ENCODE measurements around the gene BCO2. TPM values are rescaled to one million over a fixed set of nuclear protein-coding genes. Genes with fewer than 3 reads are reported as not detected.
"Not testable (repeated sequence)": the region's sequence is repeated elsewhere in the genome, so short reads cannot be mapped to it uniquely, and the experiment has no call there.

BCO2 gene
- total RNA-seq, 1 donor from 2014 or later, result 1.6 TPM

DNA sequence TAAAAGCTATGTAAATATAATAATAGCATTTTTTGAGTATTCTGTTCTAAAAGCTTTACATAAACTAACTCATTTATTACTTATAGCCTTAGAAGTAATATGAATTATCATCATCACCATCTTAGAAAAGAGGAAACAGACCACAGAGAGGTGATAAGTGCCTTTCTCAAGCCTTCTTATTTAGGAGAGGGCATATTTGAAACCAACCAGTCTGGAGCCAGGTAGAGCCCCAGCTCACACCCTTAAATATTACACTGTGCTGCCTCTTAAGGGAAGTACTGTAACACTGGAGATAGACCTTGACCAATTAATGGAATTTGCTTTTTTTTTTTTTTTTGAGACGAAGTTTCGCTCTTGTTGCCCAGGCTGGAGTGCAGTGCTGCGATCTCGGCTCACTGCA lies 2.3 kb downstream of the BCO2 start:
- Mint-ChIP-seq H3K27ac (no peak overlapping the region), H3K36me3 (ENCODE audit: low read depth) (no peaks in the 10 kb centered on the region), H3K27me3 (ENCODE audit: insufficient read depth) (peaks cover 15% of the 10 kb centered on the region), H3K9me3 (no peaks in the 10 kb centered on the region), H3K4me3 (no peak overlapping the region), H3K4me1 (ENCODE audit: low read depth) (peaks cover 13% of the 10 kb centered on the region)
- intact Hi-C loops (cut with micrococcal nuclease), result loop anchor here (5.0 kb wide), 1 partner anchor 250 kb away; no protein-coding TSS in a partner anchor
- DNase-seq (ENCODE audit: low spot score), result no peak

DNA sequence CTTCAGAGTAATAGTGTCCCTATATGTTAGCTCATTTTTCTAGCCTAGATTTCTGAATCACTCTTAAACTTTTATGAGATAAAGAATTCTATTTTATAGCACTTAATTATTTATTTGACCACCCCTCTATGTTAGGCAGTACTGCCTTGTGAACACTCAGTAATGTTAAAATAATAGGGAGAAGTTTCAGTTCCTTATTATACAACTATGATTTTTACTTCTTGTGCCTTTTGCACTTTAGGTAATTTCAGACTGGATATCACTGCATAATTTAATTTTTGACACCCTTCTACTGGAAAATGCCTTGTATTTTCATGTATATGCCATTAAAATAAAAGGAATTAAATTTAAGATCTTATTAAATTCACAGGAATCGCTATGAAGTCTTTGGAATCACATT lies 3.1 kb downstream of the BCO2 start:
- intact Hi-C loops (cut with micrococcal nuclease), result loop anchor here (5.0 kb wide), 1 partner anchor 251 kb away; no protein-coding TSS in a partner anchor
- Mint-ChIP-seq H3K4me1 (ENCODE audit: low read depth) (peaks cover 13% of the 10 kb centered on the region), H3K9me3 (no peaks in the 10 kb centered on the region), H3K4me3 (no peak overlapping the region), H3K36me3 (ENCODE audit: low read depth) (no peaks in the 10 kb centered on the region), H3K27ac (no peak overlapping the region), H3K27me3 (ENCODE audit: insufficient read depth) (peaks cover 18% of the 10 kb centered on the region)
- no peak for DNase-seq (ENCODE audit: low spot score)

DNA sequence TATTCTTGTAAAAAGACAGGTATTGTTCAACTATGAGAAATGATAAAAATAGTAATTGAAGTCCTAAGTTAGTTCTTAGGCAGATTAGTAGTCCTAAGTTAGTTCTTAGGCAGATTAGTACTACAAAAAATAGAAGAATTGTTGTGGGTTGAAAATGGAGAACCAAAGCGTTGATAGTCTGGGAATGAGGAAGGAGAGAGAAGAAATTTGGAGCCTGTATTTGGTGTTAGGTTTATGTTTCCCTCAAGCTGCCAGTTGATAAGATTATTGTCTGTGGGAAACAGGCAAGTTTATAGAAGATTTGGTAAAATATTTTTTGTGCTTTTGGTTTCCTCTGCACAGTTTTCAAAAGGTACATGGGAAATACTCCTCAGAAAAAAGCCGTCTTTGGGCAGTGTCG lies 3.6 kb downstream of the BCO2 start:
- Mint-ChIP-seq H3K4me1 (ENCODE audit: low read depth) (peaks cover 13% of the 10 kb centered on the region), H3K36me3 (ENCODE audit: low read depth) (no peaks in the 10 kb centered on the region), H3K27me3 (ENCODE audit: insufficient read depth) (peaks cover 18% of the 10 kb centered on the region), H3K27ac (no peak overlapping the region), H3K9me3 (no peaks in the 10 kb centered on the region), H3K4me3 (no peak overlapping the region)
- intact Hi-C loops (cut with micrococcal nuclease), result loop anchor here (5.0 kb wide), 1 partner anchor 252 kb away; no protein-coding TSS in a partner anchor
- no peak for DNase-seq (ENCODE audit: low spot score)

DNA sequence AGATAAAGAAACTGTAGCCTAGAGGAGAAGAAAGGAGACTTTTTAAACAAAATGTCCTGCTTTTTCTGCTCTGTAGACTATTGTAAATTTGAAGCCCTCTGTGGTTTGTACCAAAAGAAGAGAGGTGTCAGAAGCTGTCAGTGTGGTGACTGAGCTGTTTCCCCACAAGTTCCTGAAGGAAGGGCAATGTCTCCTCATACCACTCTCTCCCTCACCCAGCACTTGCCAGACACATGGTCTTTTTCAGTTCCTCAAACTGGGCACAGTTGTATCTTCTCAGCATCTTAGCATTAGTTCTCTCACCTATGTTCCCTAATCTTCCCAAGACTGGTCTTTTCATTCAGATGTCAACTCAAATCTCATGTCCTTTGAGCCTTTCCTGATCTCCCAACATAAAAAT lies 4.3 kb downstream of the BCO2 start:
- no peaks in the 10 kb centered on the region for H3K36me3 Mint-ChIP-seq (ENCODE audit: low read depth)
- intact Hi-C loops (cut with micrococcal nuclease), result loop anchor here (5.0 kb wide), 1 partner anchor 252 kb away; no protein-coding TSS in a partner anchor
- H3K4me1 Mint-ChIP-seq (ENCODE audit: low read depth), result peaks cover 12% of the 10 kb centered on the region
- no peaks in the 10 kb centered on the region for H3K9me3 Mint-ChIP-seq
- H3K27ac Mint-ChIP-seq, result no peak overlapping the region
- DNase-seq (ENCODE audit: low spot score), result no peak
- H3K27me3 Mint-ChIP-seq (ENCODE audit: insufficient read depth), result peaks cover 16% of the 10 kb centered on the region
- H3K4me3 Mint-ChIP-seq, result no peak overlapping the region

DNA sequence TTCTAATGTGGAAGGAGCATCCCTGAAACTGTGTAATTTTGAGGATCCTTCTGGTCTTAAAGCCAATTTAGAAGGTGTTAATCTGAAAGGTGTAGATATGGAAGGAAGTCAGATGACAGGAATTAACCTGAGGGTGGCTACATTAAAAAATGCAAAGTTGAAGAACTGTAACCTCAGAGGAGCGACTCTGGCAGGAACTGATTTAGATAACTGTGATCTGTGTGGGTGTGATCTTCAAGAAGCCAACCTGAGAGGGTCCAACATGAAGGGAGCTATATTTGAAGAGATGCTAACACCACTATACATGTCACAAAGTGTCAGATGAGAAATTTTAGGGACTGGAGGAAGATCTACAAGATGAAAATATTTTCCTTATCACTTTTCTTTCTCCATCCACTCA lies 7.6 kb downstream of the BCO2 start:
- intact Hi-C loops (cut with micrococcal nuclease), result no loop called here
- no peak overlapping the region for H3K27ac Mint-ChIP-seq

DNA sequence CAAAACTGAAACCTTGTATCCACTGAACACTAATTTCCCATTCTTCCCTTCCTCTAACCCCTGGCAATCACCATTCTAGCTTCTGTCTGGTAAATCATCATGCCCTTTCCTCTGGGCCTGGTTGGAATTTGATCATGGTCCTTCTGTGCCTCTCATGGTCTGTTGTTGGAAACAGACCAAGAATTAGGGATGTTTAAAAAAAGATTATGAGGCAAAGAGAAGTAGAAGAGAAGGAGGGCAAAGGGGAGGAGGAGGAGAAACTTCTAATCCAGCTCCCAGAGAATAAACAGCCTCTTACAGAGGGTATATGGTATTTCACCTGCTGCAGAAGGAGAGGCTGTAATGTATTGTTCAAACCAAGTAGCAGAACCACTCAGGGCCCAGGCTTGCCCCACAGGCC lies 10.6 kb downstream of the BCO2 start:
- H3K4me1 Mint-ChIP-seq (ENCODE audit: low read depth), result no peaks in the 10 kb centered on the region
- DNase-seq (ENCODE audit: low spot score), result no peak
- H3K27me3 Mint-ChIP-seq (ENCODE audit: insufficient read depth), result peaks cover 6% of the 10 kb centered on the region
- H3K27ac Mint-ChIP-seq, result no peak overlapping the region
- H3K36me3 Mint-ChIP-seq (ENCODE audit: low read depth), result no peaks in the 10 kb centered on the region
- no peak overlapping the region for H3K4me3 Mint-ChIP-seq
- intact Hi-C loops (cut with micrococcal nuclease), result no loop called here
- no peaks in the 10 kb centered on the region for H3K9me3 Mint-ChIP-seq

More for the DNA sequence above, 7.6 kb downstream of the BCO2 start:
- Mint-ChIP-seq H3K4me3 (no peak overlapping the region), H3K27me3 (ENCODE audit: insufficient read depth) (peaks cover 9% of the 10 kb centered on the region), H3K4me1 (ENCODE audit: low read depth) (no peaks in the 10 kb centered on the region), H3K36me3 (ENCODE audit: low read depth) (no peaks in the 10 kb centered on the region), H3K9me3 (no peaks in the 10 kb centered on the region)
- no peak for DNase-seq (ENCODE audit: low spot score)

DNA sequence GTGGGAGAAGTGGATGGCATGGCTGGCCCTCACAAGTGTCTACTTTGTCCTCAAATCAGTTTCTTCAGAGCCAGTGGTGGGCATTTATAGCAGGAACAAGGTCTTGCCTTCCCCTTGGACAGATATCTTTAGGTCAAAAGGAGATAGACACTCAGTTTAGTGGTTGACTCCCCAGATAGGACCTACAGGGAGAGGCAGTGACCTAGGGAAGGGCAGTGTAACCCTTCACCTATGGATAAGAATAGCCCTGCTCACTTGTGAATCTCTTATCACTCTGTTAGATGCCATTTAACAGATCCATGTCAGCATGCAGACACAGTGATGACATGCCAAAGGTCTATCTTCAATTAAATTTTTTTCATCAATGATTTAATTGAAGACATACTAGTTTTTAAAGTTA lies 11.0 kb downstream of the BCO2 start:
- Mint-ChIP-seq H3K9me3 (no peaks in the 10 kb centered on the region), H3K4me1 (ENCODE audit: low read depth) (no peaks in the 10 kb centered on the region), H3K27me3 (ENCODE audit: insufficient read depth) (peaks cover 6% of the 10 kb centered on the region), H3K27ac (no peak overlapping the region), H3K4me3 (no peak overlapping the region), H3K36me3 (ENCODE audit: low read depth) (no peaks in the 10 kb centered on the region)
- intact Hi-C loops (cut with micrococcal nuclease), result no loop called here
- DNase-seq (ENCODE audit: low spot score), result no peak

DNA sequence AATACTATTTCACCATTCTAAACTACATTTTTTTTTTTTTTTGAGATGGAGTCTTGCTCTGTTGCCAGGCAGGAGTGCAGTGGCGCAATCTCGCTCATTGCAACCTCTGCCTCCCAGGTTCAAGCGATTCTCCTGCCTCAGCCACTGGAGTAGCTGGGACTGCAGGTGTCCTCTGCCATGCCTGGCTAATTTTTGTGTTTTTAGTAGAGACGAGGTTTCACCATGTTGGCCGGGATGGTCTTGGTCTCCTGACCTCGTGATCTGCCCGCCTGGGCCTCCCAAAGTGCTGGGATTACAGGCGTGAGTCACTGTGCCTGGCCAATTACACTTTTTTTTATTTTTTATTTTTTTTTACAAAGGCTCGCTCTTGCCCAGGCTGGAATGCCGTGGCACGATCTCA lies 19.8 kb downstream of the BCO2 start:
- H3K27me3 Mint-ChIP-seq (ENCODE audit: insufficient read depth), result peaks cover 15% of the 10 kb centered on the region
- H3K27ac Mint-ChIP-seq; H3K36me3 Mint-ChIP-seq (ENCODE audit: low read depth); intact Hi-C loops (cut with micrococcal nuclease); H3K4me1 Mint-ChIP-seq (ENCODE audit: low read depth); DNase-seq (ENCODE audit: low spot score); H3K9me3 Mint-ChIP-seq; H3K4me3 Mint-ChIP-seq: not testable (repeated sequence)

DNA sequence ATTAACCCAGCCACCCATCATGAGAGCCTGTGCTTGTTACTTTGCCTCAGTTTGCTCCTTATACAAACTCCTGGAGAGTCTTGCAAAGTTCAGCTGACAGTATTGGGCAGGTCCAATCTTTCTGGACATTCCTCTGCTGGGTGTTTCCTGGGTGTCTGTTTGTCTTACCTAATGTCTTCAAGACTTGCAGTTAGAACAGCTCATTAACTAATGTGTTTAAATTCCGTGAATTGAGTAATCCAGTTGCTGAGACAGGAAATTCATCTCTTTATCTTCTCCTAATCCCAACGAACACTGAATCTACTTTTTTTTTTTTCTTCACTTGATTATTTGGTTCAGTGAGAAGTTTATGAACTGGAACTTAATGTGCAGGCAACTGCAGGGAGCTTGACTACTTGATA lies 20.6 kb downstream of the BCO2 start:
- DNase-seq (ENCODE audit: low spot score), result no peak
- intact Hi-C loops (cut with micrococcal nuclease), result no loop called here
- H3K4me1 Mint-ChIP-seq (ENCODE audit: low read depth), result no peaks in the 10 kb centered on the region
- H3K9me3 Mint-ChIP-seq, result no peaks in the 10 kb centered on the region
- H3K36me3 Mint-ChIP-seq (ENCODE audit: low read depth), result no peaks in the 10 kb centered on the region
- H3K4me3 Mint-ChIP-seq, result no peak overlapping the region
- H3K27ac Mint-ChIP-seq, result no peak overlapping the region
- peaks cover 15% of the 10 kb centered on the region for H3K27me3 Mint-ChIP-seq (ENCODE audit: insufficient read depth)

DNA sequence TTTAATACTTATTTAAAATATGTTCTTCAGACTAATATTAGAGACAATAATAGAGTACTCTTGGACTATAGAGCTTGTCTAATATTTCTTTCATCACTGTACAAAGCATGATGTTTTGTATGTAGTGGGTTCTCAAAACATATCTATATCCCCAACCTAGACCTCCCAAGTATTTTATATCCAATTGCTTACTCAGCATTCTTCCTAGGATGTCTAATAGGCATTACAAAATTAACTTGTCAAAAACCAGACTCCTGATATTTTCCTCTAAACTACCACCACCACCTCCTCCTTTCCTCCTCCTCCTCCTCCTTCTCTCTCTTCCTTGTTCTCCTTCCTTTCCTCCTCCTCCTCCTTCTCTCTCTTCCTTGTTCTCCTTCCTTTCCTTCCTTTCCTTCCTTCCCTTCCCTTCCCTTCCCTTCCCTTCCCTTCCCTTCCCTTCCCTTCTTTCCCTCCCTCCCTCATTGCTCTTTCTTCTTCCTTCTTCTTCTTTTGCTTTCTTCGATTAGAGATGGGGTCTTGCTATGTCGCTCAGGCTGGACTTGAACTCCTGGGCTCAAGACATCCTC lies 21.3 kb downstream of the BCO2 start:
- DNase-seq (ENCODE audit: low spot score), result no peak
- no peaks in the 10 kb centered on the region for H3K4me1 Mint-ChIP-seq (ENCODE audit: low read depth)
- H3K27me3 Mint-ChIP-seq (ENCODE audit: insufficient read depth), result peaks cover 17% of the 10 kb centered on the region
- H3K9me3 Mint-ChIP-seq, result no peaks in the 10 kb centered on the region
- intact Hi-C loops (cut with micrococcal nuclease), result no loop called here
- H3K27ac Mint-ChIP-seq, result no peak overlapping the region
- no peaks in the 10 kb centered on the region for H3K36me3 Mint-ChIP-seq (ENCODE audit: low read depth)
- no peak overlapping the region for H3K4me3 Mint-ChIP-seq

DNA sequence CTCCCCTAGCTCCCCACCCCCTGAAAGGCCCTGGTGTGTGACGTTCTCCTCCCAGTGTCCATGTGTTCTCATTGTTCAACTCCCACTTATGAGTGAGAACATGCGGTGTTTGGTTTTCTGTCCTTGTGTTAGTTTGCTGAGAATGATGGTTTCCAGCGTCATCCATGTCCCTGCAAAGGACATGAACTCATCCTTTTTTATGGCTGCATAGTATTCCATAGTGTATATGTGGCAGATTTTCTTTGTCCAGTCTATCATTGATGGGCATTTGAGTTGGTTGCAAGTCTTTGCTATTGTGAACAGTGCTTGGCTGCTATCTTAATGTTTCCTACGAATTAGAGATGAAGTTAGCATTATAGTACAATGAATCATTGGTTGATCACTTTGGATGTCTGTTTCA lies 23.8 kb downstream of the BCO2 start:
- H3K4me1 Mint-ChIP-seq (ENCODE audit: low read depth); H3K9me3 Mint-ChIP-seq; H3K27ac Mint-ChIP-seq; H3K36me3 Mint-ChIP-seq (ENCODE audit: low read depth); H3K4me3 Mint-ChIP-seq; DNase-seq (ENCODE audit: low spot score); intact Hi-C loops (cut with micrococcal nuclease): not testable (repeated sequence)
- H3K27me3 Mint-ChIP-seq (ENCODE audit: insufficient read depth), result peaks cover 17% of the 10 kb centered on the region

DNA sequence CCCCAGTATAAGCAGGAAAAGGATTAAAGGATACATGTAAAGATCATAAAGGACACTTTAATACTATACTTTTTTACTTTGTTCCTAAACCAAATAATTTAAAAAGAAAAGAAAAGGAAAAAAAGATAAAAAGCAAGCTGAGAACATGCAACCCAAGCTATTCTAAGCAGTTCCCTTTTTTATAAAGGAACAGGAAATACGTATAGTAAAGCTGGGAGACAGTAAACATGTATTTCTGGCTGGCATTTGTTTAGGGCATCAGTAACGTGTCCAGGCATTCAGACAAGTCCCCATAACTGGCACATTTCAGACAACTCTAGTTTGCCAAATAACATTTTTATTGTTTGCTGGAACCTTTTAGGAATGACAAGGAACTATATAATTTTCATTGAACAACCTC lies 24.9 kb downstream of the BCO2 start:
- intact Hi-C loops (cut with micrococcal nuclease), result no loop called here
- H3K9me3 Mint-ChIP-seq, result no peaks in the 10 kb centered on the region

DNA sequence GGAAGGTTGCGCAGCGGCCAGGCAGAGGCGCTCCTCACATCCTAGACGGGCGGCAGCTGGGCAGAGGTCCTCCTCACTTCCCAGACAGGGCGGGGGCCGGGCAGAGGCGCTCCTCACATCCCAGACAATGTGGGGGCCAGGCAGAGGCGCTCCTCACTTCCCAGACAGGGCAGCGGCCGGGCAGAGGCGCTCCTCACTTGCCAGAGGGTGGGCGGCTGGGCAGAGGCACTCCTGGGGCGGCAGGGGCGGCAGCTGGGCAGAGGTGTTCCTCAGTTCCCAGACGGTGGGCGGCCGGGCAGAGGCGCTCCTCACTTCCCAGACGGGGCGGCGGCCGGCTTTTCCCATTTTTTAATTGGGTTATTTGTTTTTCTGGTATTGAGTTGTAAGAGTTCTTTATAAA lies 30.8 kb downstream of the BCO2 start:
- H3K27ac Mint-ChIP-seq, result no peak overlapping the region
- no peaks in the 10 kb centered on the region for H3K36me3 Mint-ChIP-seq (ENCODE audit: low read depth)
- H3K4me3 Mint-ChIP-seq, result no peak overlapping the region
- peaks cover 11% of the 10 kb centered on the region for H3K27me3 Mint-ChIP-seq (ENCODE audit: insufficient read depth)
- peaks cover 3% of the 10 kb centered on the region for H3K4me1 Mint-ChIP-seq (ENCODE audit: low read depth)
- intact Hi-C loops (cut with micrococcal nuclease), result no loop called here
- no peaks in the 10 kb centered on the region for H3K9me3 Mint-ChIP-seq
- no peak for DNase-seq (ENCODE audit: low spot score)

More for the DNA sequence above, 24.9 kb downstream of the BCO2 start:
- no peak overlapping the region for H3K27ac Mint-ChIP-seq
- H3K27me3 Mint-ChIP-seq (ENCODE audit: insufficient read depth), result peaks cover 17% of the 10 kb centered on the region
- H3K36me3 Mint-ChIP-seq (ENCODE audit: low read depth), result no peaks in the 10 kb centered on the region
- DNase-seq (ENCODE audit: low spot score), result no peak
- H3K4me1 Mint-ChIP-seq (ENCODE audit: low read depth), result no peaks in the 10 kb centered on the region
- no peak overlapping the region for H3K4me3 Mint-ChIP-seq

DNA sequence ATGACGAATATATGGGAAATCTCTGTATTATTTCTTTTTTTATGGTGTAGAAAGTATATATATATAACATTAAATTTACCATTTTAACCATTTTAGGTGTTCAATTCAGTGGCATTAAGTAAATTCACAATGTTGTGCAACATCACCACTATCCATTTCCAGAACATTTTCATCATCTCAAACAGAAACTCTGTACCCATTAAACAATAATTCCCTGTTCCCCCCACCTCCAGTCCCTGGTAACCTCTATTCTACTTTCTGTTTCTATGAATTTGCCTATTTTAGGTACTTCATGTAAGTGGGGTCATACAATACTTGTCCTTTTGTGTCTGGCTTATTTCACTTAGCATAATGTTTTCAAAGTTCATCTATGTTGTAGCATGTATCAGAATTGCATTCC lies 35.6 kb downstream of the BCO2 start:
- Mint-ChIP-seq H3K27ac (no peak overlapping the region), H3K27me3 (ENCODE audit: insufficient read depth) (peaks cover 12% of the 10 kb centered on the region), H3K4me3 (no peak overlapping the region), H3K9me3 (no peaks in the 10 kb centered on the region), H3K4me1 (ENCODE audit: low read depth) (peaks cover 8% of the 10 kb centered on the region), H3K36me3 (ENCODE audit: low read depth) (no peaks in the 10 kb centered on the region)
- intact Hi-C loops (cut with micrococcal nuclease), result no loop called here
- no peak for DNase-seq (ENCODE audit: low spot score)
